GM18868 (cell line): ENCODE data around the gene KRT32.

Experiments used
- ATAC-seq: cut with Tn5 transposase; IDR thresholded peaks from one replicate; pipeline ENCODE4 v1.9.1; 2021; ENCODE audit warnings: mild to moderate bottlenecking, moderate library complexity; ENCODE audit not compliant: unreplicated experiment

The KRT32 gene

GRCh38 chr17:41492771-41493170 lies 25.6 kb upstream of the KRT32 start:
- ATAC-seq = no peak

- no peak for ATAC-seq
Measured at GRCh38 chr17:41492351-41492750, 25.2 kb upstream of the KRT32 start.

- ATAC-seq = no peak
Measured at GRCh38 chr17:41491476-41491875, 24.3 kb upstream of the KRT32 start.

GRCh38 chr17:41490000-41490990 lies 23.1 kb upstream of the KRT32 start:
- ATAC-seq = no peak

GRCh38 chr17:41489531-41489930 lies 22.3 kb upstream of the KRT32 start, which contains the start of gene KRT36:
TSS of gene KRT36 (minus strand) at chr17:41489910. CDS start at chr17:41489864, 46 bp downstream.
- no peak for ATAC-seq

GRCh38 chr17:41486809-41487530 lies 19.8 kb upstream of the KRT32 start:
- no peak for ATAC-seq

GRCh38 chr17:41486316-41486715 lies 19.1 kb upstream of the KRT32 start:
- ATAC-seq = no peak

- ATAC-seq = no peak
Measured at GRCh38 chr17:41484920-41485904, 18.0 kb upstream of the KRT32 start.

GRCh38 chr17:41483991-41484826 lies 17.0 kb upstream of the KRT32 start:
- no peak for ATAC-seq

GRCh38 chr17:41483531-41483930 lies 16.3 kb upstream of the KRT32 start:
- no peak for ATAC-seq

- no peak for ATAC-seq
Measured at GRCh38 chr17:41481036-41481435, 13.8 kb upstream of the KRT32 start, which contains the start of gene KRT35. TSS of gene KRT35 (minus strand) at chr17:41481151. CDS start at chr17:41481097, 54 bp downstream.

GRCh38 chr17:41480581-41480980 lies 13.4 kb upstream of the KRT32 start:
- no peak for ATAC-seq

GRCh38 chr17:41480136-41480535 lies 12.9 kb upstream of the KRT32 start:
- no peak for ATAC-seq

GRCh38 chr17:41478237-41478636 lies 11.1 kb upstream of the KRT32 start:
- no peak for ATAC-seq

- ATAC-seq = no peak
Measured at GRCh38 chr17:41476866-41477815, 10.0 kb upstream of the KRT32 start.

- ATAC-seq = no peak
Measured at GRCh38 chr17:41475421-41475820, 8.2 kb upstream of the KRT32 start.

- ATAC-seq = no peak
Measured at GRCh38 chr17:41474863-41475262, 7.7 kb upstream of the KRT32 start.

GRCh38 chr17:41468346-41468745 lies 1.2 kb upstream of the KRT32 start:
- no peak for ATAC-seq
